NCI-H345 treated with DMSO at 0.1 percent for 48 hours (cell line): Measurements from ENCODE around the gene LENEP.

ENCODE experiments used
- DNase-seq: peaks from one replicate; lab custom pipeline; 2025; ENCODE audit not compliant: unreplicated experiment; lab: John Stamatoyannopoulos, UW

LENEP gene

DNA sequence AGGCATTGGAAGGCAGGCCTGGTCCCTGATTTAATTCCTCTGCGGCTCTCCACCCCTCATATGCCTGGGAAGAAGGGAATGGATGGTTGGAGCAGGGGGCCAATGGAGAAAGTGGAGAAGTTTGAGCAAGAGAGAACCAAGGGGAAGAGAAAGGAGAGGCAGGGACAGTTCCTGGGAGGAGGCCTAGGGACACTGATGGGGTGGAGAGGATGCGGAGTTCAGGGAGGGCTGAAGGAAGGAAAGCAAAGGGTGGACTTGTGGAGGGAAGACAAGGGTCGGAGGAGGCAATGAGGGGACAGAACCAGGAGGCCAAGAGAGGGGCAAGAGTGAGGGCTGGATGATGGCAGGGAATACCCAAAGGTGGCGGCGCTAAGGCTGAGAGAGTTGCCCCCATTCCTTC, 16.4 kb downstream of the LENEP start:
- no peak for DNase-seq

DNA sequence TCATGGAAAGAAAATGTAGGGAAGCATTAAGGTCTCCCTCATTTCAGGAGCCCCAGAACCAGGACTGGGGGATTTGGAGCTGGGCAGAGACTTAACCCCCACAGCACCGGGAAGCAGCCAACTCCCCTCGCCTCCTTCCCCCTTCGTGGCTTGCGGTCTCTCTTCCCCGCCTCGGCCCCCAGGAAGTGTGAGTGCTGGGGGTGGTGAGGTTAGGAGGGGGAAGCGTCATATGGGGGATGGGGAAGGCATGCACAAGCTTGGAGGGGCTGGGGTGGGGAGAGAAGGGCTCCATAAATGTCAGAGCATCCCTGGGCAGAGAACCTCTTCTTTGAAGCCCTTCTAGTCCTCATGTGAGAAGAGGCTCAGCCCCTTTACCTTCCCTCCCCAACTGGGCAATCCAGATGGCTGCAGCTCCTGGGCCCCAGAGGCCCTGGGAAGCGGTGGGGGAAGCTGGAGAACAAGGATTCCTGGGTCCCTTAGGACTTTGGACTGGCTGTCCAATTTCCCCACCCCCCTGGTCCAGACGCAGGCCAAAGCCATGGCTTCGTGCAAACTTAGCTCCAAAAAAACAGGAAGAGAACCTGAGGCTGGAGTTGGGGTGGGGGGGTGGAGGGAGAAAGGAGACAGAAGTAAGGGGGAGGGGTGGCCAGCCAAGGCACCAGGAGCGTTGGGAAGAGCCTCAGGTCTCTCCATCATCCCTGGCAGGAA, 17.0 kb downstream of the LENEP start:
- DNase-seq, result no peak

DNA sequence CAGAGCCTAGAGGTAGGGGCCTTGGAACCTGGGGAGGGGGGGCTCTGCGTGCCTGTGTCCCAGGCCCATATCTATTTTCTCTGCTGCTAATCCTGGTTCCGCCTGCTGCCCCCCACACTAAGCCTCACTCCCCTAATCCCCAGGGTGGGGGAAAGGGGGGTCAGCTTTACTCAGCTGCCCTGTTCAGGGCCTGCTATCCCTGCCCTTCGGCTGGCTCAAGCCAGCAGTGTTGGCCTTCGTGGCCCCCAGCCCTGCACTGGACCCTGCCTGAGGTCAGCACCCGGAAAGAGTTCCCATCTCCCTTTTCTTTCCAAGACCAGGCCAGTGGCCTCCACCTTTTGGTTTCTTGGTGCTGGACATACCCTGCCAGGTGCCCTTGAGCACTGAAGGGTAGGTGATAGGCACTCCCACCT, 17.6 kb downstream of the LENEP start:
- no peak for DNase-seq

DNA sequence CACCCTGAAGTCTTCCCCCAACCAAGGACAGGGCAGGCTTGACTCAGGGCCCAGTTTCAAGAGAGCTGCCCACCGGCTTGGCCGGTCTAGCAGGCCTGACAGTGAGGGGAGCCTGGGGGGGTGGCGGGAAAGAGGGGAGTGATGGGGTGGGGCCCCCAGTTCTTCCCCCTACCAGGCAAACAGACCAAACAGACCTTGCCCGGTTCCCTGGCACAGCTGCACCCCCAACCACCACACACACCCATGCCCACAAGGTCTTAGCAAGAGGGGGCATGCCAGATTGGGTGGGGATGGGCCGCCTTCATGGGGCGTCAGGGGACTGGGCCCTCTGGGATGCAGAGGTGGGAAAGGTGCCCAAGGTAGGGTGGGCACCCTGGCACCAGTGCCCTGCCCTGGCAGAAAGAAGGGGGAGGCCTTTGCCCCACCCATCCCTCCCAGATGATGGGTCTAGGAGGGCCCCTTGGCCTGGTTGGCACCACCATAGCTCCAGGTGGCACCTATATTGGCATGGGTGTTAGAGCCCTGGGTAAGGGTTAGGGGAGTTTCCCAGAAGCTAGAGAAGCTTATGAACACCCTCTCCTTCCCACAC, 18.1 kb downstream of the LENEP start:
- no peak for DNase-seq

DNA sequence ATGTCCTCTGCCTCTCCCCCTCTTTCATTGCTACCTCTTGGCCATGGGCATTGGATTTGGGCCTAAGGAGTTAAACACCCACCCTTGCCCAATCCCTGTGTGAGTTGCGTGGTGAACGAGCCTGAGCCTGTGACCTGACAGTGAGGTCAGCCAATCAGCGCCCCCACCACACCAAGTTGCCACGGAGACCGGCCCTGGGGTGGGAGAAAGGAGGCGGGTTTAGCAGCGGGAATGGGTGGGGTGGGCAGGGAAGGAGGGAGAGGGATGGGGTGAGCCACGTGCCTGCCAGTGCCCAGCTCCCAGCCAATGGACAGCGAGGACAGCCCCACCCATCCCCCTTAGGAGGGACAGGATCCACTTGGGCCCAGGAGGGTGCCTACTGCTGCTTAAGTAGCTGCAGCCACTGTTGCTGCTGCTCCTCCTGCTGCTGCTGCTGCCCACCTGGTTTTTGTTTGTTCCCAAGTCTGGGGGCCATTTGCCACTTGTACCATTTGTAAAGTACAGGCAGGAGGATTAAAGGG, 18.7 kb downstream of the LENEP start:
- DNase-seq, result peak; percentile 81

DNA sequence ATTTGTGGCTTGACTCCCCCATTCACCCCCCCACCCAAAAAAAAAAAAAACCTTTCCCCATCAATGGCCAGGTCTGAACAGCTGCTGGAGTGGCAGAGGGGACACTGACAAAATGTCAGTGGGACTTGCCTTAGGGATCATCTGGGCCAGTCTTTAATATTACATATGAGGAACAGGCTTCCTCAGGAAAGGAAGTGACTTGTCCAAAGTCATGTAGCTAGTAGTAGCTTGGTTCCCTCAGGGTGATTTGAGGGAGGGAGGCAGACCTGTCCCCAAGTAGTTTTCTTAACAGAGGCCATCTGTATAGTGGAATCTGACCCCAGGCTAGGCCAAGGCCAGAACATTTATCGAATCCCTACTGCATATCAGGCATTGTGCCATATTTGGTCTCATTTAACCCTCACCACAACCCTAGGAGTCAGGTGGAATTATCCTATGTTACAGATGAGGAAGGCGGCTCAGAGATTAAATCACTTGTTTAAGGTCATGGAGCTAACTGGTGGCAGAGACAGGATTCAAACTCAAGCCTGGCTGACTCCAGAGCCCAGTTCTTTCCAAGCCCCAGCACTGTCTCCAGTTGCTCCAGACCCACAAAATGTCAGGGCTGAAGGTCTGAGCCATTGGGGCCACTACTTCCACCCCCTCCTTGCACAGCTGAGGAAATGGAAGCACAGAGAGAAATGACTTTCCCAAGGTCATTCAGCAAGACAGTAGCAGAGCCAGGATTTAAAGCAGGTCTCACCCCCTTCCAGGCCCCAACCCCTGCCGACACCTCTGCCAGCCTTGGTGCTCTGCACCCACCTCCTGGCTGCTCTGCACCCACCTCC, 19.6 kb downstream of the LENEP start:
- DNase-seq, result no peak

DNA sequence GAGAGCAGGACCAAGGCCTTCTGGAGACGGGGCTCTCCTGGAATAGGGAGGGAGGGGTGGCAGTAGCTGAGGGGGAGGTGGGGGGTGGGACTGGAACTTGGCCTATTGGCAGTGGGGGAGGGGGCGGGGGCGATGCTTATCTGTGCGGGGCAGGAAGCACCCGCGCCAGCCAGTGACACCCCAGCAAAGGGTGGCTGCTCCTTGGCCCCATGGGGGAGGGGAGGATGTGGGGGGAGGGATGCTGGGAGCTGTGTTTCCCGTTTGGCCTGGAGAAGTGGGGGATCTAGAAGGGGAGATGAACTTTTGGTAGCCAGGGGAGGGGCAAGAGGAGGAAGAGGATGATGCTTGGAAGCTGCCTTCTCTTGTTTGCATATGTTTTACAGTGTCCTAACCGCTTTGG, 20.2 kb downstream of the LENEP start:
- no peak for DNase-seq

DNA sequence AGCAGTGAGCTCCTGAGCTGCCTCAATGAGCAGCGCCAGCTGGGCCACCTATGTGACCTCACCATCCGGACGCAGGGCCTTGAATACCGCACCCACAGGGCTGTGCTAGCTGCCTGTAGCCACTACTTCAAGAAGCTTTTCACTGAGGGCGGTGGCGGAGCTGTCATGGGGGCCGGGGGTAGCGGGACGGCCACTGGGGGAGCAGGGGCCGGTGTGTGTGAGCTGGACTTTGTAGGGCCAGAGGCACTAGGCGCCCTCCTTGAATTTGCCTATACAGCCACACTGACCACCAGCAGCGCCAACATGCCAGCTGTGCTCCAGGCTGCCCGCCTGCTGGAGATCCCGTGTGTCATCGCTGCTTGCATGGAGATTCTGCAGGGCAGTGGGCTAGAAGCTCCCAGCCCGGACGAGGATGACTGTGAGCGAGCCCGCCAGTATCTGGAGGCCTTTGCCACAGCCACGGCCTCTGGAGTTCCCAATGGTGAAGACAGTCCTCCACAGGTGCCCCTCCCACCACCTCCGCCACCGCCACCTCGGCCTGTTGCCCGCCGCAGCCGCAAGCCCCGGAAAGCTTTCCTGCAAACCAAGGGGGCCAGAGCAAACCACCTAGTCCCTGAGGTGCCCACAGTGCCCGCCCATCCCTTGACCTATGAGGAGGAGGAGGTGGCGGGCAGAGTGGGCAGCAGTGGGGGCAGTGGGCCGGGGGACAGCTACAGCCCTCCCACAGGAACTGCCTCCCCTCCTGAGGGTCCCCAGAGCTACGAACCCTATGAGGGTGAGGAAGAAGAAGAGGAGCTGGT, 21.5 kb downstream of the LENEP start:
- DNase-seq, result no peak

DNA sequence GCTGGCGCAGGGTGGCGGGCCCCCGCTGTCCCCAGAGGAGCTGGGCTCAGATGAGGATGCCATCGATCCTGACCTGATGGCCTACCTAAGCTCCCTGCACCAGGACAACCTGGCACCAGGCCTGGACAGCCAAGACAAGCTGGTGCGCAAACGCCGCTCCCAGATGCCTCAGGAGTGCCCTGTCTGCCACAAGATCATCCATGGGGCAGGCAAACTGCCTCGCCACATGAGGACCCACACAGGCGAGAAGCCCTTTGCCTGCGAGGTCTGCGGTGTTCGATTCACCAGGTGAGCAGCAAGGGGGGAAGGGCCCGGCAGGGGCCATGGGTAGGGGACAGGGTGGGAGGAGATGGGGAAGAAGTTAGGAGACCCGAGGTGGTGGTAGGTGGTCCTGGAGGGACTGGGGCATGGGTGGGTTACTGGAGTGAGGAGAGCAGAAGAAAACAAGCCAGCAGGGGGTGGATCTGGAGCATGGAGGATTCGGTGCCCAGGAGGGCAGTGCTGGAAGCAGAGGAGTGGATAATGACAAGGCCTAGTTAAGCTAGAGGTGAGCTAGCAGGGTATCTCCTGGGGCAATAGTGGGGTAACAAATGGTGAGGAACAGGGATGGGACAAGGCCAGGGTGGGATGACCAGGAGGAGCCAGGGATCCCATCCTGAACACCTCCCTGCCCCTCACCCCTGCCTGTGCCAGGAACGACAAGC, 22.3 kb downstream of the LENEP start:
- no peak for DNase-seq

DNA sequence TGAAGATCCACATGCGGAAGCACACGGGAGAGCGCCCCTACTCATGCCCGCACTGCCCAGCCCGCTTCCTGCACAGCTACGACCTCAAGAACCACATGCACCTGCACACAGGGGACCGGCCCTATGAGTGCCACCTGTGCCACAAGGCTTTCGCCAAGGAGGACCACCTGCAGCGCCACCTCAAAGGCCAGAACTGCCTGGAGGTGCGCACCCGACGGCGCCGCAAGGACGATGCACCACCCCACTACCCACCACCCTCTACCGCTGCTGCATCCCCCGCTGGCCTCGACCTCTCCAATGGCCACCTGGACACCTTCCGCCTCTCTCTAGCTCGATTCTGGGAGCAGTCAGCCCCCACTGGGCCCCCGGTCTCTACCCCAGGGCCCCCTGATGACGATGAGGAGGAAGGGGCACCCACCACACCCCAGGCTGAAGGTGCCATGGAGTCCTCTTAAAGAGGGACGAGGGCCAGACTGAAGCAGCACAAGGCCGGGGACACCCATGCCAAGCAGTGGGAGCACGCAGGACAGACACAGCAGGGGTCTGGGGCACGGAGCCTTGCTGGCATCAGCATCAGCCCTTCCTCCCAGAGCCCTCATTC, 22.9 kb downstream of the LENEP start:
- DNase-seq, result no peak

DNA sequence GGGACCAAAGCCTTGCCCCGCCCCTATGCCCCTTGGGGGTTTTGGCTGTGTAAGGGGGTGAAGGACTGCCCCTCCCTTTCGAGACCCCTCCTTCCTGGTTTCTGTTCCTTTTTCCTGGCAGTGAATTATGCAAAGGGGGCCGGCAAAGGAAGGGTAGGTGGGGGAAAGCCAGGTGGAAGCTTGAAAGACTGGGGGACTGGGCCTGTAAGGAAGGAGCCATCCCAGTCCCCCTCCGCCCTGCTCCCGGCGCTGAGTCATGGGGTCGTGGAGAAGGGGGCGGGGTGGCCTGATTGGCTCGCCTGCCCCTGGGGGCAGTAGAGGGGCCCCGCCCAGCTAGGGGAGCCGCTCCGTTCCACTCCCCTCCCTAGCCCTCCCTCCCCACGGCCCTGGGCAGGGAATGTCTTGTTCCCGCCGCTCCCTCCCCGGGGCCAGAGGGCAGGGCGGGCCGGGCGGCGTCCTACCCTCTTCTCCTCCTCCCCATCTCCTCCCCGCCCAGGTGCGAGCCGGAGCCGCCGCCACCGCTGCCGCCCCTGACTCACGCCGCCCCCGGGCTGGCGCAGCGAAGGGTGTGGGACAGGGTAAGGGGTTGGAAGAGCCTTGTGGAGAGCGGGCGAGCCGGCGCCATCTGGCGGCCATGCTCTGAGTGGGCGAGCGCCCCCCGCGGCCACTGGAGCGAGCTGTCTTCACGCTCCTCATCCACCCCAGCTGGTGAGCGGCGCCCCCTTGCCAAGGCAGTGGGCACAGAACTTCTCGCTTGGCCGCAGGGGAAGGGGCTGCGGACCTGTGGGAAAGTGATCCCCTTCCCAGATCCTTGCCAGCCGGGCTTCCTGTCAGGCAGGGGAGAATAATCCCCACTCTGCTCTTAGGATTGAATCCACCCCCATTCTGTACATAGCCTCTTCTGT, 23.9 kb downstream of the LENEP start:
- no peak for DNase-seq

DNA sequence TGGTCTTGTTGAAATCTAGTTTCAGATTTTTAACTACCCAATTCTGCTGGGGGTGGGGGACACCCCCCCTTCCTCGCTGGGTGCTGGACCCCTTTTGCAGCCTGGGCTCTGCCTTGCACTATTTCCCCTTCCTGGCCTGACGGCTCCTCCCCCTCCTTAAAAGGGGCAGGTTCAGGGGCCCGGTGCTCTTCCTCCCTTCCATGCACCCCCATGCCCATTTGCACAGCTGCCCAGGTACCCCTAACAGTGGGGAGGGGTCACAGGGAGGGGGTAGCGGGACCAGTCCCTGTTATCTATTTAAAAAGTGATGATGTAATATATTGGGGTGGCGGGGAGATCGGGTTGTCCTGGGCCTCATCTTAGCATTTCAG, 24.5 kb downstream of the LENEP start:
- DNase-seq, result no peak

DNA sequence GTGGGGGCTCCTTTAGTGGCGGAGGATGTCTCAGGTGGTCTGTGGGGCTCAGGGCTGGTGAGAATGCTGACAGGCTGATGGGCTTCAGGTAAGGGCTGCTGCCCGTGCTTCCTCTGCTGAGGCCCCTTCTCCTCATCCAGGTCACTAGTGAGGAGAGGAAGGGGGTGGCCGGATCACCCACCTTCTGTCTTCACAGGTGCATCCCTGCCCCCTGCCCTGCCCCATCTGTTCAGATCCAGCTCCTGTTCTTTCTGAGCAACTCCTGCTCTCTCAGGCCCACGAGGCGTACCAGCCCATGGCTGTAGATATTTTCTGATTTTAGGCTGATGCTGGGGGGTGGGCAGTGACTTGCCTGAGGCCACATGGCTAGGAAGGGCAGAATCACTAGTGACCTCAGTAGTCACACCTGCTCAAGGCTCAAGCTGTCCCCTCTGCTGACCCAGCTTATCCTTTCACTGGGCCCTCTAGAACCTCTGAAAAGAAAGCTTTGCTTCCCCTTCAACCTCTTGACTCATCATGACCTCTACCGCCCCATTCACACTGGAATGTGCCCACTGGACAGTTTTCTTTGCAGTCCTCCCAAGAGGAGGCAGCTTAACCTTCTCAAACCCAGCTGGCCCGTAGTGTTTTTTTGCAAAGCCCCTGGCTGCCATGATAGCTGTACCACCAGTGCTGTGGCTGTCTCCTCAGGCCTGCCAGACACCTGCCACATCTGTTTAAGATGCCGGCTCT, 25.4 kb downstream of the LENEP start:
- no peak for DNase-seq

DNA sequence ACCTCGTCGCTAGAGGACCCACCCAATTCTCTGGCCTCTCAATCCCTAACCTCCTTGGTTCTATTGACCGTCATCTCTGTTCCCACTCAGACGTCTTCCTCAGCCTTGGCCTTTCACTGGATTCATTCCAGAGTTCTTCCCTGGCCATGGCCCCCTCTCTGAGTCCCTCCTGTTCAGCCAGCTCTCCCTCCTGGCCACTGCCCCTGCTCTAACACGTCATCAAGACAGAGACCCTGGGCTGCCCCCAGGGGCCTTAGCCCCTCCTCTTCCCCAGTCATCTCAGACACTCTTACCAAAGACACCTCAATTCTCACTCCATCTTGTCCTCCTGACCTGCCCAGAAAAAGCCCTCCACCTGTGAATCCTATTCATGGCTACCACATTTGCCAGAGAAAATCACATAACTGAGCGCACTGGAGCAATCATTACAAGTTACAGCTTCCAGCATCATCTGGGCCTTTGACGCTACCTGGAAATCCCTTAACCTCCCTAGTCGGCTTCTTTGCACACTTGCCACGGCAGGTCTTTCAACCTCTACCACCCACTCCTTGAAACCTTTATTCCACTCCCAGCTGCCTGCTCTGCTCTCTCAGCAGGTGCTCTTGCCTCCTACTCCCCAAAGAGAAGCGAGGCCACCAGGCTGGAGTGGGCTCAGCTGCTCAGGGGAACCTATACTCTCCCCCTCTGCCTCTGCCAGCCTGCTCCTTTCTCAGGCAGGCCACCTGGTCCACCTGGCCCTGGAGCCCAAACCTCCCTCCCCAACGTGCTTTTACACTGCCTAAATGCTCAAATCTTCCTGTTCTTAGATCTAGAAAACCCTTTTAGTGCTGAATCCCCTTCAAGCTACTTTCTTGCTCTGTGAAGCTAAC, 26.2 kb downstream of the LENEP start:
- no peak for DNase-seq

DNA sequence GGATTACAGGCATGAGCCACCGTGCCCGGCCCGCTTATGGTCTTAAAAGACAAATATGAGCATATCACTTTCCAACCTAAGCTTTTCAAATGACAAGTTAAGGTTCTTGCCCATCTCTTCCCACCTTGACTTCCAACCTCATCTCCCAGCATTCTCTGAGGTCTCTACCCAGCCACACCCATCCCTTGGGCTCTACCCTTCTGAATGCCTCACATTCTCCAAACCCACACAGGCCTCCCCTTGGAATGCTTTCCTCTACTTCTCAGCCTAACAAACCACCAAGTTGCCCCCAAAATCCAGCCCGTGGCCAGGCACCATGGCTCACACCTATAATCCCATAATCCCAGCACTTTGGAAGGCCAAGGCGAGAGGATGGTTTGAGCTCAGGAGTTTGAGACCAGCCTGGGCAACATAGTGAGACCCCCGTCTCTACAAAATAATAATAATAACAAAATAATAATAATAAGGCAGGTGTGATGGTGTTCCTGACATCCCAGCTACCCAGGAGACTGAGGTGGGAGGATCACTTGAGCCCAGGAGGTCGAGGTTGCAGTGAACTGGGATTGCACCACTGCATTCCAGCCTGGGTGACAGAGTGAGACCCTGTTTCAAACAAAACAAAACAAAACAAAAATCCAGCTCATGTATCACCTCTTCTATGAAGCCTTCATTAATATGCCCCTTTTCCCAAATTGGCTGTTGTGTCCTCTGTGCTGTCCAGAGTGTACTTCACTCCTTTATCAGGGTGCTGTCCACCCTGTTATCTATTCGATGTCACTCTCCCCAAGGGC, 28.9 kb downstream of the LENEP start:
- DNase-seq, result no peak

DNA sequence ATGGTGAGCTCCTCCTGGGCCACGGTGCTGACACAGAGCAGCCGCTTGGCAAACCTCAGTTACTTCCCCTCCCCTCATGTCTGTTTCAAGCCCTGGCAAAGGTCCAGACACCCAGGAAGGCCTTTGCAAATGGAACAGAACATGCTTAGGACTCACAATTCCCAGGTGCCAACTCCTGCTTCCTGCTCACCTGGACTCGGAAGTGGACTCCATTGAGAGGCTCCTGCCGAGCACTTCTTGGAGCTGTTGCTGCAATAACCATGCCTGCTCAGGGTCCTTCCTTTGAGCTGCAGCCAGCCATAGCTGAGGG, 29.5 kb downstream of the LENEP start:
- peak; percentile 97 for DNase-seq

DNA sequence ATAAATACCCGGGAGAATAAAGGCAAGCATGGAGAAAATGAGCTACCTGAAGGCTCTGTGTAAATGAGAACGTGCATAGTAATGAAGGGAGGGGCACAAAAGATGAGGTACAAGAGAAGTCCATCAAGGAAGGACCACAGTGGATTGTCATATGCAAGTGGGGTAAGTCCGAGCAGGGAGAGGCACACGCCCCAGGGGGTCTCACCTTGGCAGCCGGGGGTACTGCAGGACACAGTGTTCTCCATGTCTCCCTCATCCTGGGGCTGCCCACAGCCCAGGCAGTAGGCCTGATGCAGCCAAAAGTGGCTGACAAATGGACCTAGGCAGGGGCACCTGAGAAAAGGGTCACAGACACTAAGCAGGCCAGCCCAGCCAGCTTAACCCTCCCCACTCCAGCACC, 30.2 kb downstream of the LENEP start:
- no peak for DNase-seq
